ENCODE measurements around the gene RGS6.

The RGS6 gene

GRCh38 chr14:72070458-72070857 lies 138.2 kb downstream of the RGS6 start:
- no peak for DNase-seq

DNA sequence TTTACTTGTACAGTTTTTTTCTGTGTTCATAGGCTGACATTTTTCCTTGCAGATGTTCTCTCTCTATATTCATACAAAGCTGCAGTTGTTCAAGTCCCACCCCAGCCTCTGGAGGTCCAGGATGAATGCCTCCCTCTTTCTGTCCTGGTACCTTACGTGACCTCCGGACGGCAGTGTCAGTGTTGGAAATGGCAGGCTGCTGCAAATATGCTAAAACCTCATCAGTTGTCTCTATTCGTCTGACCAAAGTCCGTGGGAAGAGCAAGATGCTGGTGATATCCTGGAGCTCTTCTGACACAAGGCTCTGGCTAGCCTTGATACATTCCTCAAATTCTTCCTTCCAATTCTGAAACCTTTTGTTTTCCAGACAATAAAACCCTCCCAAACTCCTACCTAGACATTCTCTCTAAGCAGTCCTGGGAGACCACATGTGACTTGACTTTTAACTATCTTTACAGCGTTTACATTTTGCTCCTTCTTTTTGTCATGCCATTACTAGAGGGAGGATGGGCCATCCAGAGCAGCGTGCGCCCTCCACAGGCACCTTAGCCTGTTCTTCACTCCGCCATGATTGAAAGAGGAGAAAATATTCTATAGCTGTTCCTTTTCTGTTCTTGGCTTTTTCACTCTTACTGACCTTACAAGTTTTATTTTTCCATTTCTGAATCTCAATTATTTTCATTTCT lies 143.6 kb downstream of the RGS6 start:
- no peak for DNase-seq

- DNase-seq: no peak
Measured at GRCh38 chr14:72081137-72081536, 148.9 kb downstream of the RGS6 start.

DNA sequence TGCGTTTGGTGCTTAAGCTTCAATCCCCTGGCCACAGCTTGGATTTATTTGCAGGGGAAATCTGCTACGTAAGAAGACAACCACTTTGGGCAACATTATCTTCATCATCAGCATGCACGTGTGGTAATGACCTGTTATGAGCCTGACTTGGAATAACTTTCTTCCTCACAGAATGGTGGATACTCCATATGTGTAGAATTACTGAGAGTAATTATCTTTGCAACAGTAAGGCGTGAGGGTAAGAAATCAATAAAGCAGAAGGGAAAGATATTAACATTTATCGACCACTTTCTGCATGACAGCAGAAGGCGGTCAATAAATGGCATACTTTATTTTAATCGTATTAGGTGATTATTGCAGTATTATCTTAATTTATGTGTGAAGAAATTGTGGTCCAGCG lies 152.7 kb downstream of the RGS6 start:
- no peak for DNase-seq

DNA sequence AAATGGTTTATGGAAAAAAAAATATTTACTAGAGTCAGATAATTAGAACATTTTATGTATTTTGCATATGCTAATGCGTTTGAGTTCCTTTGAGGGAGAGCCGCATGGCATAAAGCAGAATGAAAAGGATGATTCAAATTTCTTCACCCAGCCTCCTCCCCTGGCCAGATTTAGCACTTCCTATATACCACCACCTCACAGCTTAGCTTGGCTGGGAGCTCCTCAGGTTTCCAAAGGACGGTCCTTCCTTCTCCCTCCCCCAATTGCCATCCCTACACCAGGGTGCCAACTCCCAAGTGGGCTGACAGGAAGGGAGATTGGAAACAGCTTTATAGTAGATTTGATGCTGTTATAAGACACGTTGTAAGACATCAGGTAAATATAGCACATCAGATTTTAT lies 157.4 kb downstream of the RGS6 start:
- no peak for DNase-seq

- no peak for DNase-seq
Measured at GRCh38 chr14:72094844-72095582, 162.8 kb downstream of the RGS6 start.

DNA sequence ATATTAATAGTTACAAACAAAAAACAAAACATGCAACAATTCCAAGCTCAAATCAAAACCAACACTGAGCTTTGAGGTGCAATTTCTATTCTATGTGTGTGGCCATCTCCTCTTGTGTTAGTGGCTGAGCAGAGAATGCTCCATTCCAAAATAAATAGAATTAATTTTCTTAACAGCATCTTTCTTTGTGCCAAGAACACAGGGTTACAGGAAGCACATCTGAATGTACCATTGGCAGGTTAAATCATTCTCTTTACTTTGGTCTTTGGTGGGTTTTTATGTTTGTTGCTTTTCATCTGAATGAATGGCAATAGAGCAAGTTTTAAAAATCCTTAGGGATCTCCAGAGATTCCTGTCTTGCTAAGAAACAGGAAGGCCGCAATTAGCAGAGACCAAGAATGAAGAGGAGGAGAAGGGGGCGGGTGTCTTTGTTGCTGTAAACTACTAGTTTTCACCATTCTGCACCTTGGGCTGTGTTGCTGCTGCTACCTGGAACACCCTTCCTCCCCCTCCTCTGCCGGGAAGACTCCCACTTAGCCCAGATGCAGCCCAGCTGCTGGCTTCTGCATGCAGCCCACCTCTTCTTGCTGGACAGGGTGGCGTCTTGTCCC lies 165.0 kb downstream of the RGS6 start:
- DNase-seq: no peak

- no peak for DNase-seq
Measured at GRCh38 chr14:72098210-72098609, 166.0 kb downstream of the RGS6 start.

GRCh38 chr14:72099566-72099965 lies 167.3 kb downstream of the RGS6 start:
- DNase-seq: no peak

DNA sequence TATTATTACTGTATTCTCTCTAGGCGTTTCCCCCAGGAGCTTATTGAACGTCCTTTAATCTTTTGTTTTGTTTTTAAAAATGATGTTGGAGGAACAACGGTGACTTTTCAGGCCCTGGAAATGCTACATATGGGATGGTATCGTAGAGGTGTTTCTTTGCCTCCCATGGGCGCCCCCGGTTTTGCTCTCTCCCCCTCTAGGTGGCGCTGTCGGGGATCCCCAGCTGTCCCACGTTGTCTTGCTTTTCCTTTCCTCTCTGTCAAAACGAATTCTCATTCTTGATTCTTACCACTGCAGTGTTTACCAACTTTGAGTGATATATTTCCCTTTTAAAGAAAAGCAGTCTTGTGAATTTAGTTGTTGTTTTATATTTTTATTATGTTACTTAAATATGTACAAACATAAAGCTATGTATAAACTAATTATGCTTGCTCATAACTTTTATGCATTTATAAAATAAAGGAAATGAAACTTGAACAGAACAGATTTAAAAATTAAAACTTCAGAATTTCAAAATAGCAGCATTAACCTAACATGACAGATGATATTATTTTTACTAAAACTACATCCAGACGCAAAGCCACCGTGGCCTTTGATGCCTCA lies 171.9 kb downstream of the RGS6 start:
- peak in 1 of 51 donors; percentile 1 for DNase-seq

- no peak for DNase-seq
Measured at GRCh38 chr14:72111911-72112310, 179.7 kb downstream of the RGS6 start.

GRCh38 chr14:72118841-72119240 lies 186.6 kb downstream of the RGS6 start:
- DNase-seq: no peak

DNA sequence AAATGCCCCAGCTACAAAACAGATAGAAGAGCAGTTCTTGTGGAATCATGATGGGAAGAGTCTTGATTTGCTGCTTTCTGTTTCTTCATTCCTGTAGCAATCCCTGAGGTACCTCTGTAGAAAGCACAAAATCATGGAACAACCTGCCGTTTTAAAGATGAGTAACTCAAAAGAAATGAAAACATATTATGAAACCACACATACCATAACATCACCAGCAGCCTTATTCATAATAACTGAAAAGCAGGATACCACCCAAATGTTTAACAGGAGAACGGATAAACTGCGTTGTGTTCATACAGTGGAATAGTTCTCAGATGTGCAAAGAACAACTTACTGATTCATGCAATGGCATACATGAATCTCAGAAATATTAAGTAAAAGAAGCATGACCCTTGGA lies 188.1 kb downstream of the RGS6 start:
- no peak for DNase-seq

GRCh38 chr14:72123755-72124154 lies 191.5 kb downstream of the RGS6 start:
- no peak for DNase-seq

DNA sequence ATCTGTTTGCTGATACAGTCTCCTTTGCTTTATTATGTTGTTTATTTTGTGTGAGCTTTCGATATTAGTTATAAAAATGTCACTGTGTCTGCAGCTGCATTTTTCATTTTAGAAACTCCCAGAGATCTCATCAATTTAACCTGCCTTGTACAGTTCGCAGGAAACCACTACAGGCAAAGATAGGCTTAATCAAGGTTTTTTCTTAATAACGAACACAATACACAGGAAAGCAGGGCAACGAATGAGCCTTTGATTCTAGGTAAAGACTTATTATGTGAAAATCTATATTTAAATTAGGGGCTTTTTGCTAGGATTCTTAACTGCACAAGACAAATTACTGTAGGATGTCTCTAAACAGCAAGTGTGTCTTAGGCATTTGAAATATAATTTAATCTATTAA lies 191.9 kb downstream of the RGS6 start:
- DNase-seq: no peak

- DNase-seq: no peak
Measured at GRCh38 chr14:72126091-72126490, 193.9 kb downstream of the RGS6 start.

DNA sequence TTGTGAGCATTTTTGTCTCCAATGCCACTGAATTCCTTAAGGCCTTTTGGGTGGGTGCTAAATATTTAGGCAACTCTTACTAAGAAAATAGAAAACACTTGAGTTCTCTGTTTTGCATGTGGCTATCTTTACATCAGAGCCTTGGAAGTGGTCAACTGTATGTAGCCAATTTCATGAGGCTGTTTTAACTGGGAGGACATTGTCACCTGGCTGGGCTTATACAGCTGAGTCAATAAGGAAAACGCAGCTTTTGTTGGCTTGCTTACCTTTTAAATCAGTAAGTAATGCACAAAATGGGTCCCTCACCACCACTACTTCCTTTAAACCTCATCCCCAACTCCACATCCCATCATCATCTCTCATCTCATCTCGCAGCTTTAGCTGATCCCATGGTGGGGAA lies 194.3 kb downstream of the RGS6 start:
- DNase-seq: no peak

DNA sequence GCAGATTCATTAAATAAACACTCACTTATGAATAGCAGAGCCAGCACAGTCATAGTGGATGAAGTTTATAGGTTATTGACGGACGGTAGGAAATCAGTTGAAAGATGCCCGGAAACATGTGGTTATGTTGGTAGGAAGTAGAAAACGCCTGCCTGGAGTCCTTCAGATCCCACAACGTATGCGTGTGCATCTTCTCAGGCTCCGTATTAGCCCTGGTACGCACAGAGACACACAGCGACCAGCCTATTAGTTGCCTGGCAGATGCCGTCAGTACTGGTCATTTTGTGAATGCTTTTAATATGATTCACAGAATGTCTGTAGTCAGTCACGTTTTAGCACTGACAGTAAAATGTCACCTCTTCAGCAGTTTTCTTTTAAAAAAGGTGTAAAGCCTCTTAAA lies 196.4 kb downstream of the RGS6 start:
- DNase-seq: no peak

DNA sequence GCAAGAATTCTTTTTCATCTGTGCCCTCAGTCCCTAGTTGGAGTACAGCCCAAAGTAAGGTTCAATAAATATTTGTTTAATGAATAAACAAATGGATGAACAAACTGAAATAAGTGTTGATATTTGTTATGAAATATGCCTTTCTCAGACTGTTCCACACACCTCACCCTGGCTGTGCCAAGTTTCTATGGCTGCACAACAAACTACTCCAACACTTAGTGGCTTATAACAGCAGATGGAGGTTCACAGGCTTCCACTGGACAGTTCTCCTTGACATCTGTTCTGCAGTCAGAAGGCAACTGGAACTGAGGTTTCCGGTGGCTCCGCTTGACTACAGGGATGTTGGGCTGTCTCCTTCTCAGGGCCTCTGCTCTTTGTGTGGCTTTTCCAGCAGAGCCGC lies 197.1 kb downstream of the RGS6 start:
- no peak for DNase-seq

- DNase-seq: no peak
Measured at GRCh38 chr14:72141084-72141483, 208.9 kb downstream of the RGS6 start.

GRCh38 chr14:72142328-72142727 lies 210.1 kb downstream of the RGS6 start:
- DNase-seq: no peak

DNA sequence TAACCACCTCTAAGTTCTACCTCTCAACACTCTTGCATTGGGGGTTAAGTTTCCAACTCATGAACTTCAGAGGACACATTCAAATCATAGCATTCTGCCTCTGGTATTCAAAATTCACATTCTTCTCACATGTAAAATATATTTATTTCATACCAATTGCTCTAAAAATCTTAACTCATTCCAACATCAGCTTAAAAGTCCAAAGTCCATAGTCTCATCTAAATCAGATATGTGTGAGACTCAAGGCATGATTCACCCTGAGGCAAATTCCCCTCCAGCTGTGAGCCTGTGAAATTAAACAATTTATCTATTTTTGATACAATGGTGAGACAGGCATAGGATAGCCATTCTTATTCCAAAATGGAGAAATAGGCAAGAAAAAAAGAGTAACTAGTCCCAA lies 214.0 kb downstream of the RGS6 start:
- no peak for DNase-seq
